CD4-positive, alpha-beta T cell (primary cell): ENCODE results near the gene KSR2. TPM values are rescaled to one million over a fixed set of nuclear protein-coding genes. Genes with fewer than 3 reads are reported as not detected.

Source experiments
- ATAC-seq: fragments of 200-7000 bp; cut with Tn5 transposase; one replicate; pipeline ENCODE4 v1.10.0; 2022; ENCODE audit warnings: mild to moderate bottlenecking; ENCODE audit not compliant: poor library complexity
- CTCF ChIA-PET: fragments of 350-600 bp; sonication (Branson Sonifier 250); formaldehyde crosslinking; loops from one replicate; lab custom pipeline; 2021; ENCODE audit warnings: antibody characterized with exemption, inconsistent platforms; lab: Charles Lee
- POLR2A ChIA-PET: fragments of 350-600 bp; sonication (Branson Sonifier 250); formaldehyde crosslinking; loops from one replicate; lab custom pipeline; 2021; ENCODE audit warnings: antibody characterized with exemption, inconsistent platforms; lab: Charles Lee
- DNase-seq, 14 experiments: peaks; one replicate each; pipeline ENCODE4 v3.0.0-alpha.2; 2013 to 2020; ENCODE audit warnings: mixed read lengths in 2 of 14
- H3K27ac ChIP-seq, 2 donors: one replicate each; pipeline versions ENCODE4 v1.5.1 to v1.7.0; 2013; ENCODE audit warnings: low read length in 2 of 2, low read depth in 1 of 2, mild to moderate bottlenecking in 1 of 2
- H3K27me3 ChIP-seq, 2 experiments: 1 replicate in 1 of 2; 2 replicates in 1 of 2; pipeline versions ENCODE4 v1.6.1 to v1.7.0; 2013; ENCODE audit warnings: low read length in 2 of 2, control low read depth in 1 of 2, mild to moderate bottlenecking in 1 of 2, moderate library complexity in 1 of 2; ENCODE audit not compliant: insufficient read depth in 2 of 2, control insufficient read depth in 1 of 2
- H3K36me3 ChIP-seq: one replicate; pipeline ENCODE4 v1.6.1; 2013; ENCODE audit warnings: low read length, control low read depth; ENCODE audit not compliant: insufficient read depth
- H3K4me1 ChIP-seq: one replicate; pipeline ENCODE4 v1.6.1; 2013; ENCODE audit warnings: low read length, control low read depth; ENCODE audit not compliant: insufficient read depth
- H3K4me3 ChIP-seq: one replicate; pipeline ENCODE4 v1.5.1; 2013; ENCODE audit warnings: mild to moderate bottlenecking, low read length, moderate library complexity
- H3K9me3 ChIP-seq, 2 experiments: 1 replicate in 1 of 2; 2 replicates in 1 of 2; pipeline versions ENCODE4 v1.6.1 to v1.7.0; 2013; ENCODE audit warnings: low read length in 2 of 2, mild to moderate bottlenecking in 2 of 2, control low read depth in 1 of 2, moderate library complexity in 1 of 2; ENCODE audit not compliant: control insufficient read depth in 1 of 2, insufficient read depth in 1 of 2
- H3K27ac Mint-ChIP-seq: one replicate; pipeline ENCODE4 v1.8.0; 2020; ENCODE audit warnings: mixed read lengths
- H3K27me3 Mint-ChIP-seq: one replicate; pipeline ENCODE4 v1.8.0; 2021; ENCODE audit warnings: mixed read lengths
- H3K36me3 Mint-ChIP-seq: one replicate; pipeline ENCODE4 v1.8.0; 2021; ENCODE audit warnings: low read depth, mixed read lengths
- H3K4me1 Mint-ChIP-seq: one replicate; pipeline ENCODE4 v1.8.0; 2021; ENCODE audit warnings: low read depth, mixed read lengths
- H3K4me3 Mint-ChIP-seq: one replicate; pipeline ENCODE4 v1.8.0; 2020; ENCODE audit warnings: mild to moderate bottlenecking, mixed read lengths
- H3K9me3 Mint-ChIP-seq: one replicate; pipeline ENCODE4 v1.8.0; 2020; ENCODE audit warnings: mixed read lengths
- intact Hi-C, 2 experiments: fragments of 100-400 bp; cut with DNase I in 1 of 2; cut with micrococcal nuclease in 1 of 2; formaldehyde crosslinking; loops; one replicate each; pipeline versions ENCODE4 v1.15.1 to v1.9.0; 2023 to 2025; cut with DNase I, micrococcal nuclease
- total RNA-seq, 174 experiments: library from RNA in 2 of 174; stranded (reverse) in 2 of 174; gene quantifications; one replicate each; pipeline ENCODE4 v1.2.3 and lab custom pipeline; 2021 to 2026
- TF ChIP-seq, protein P1 (sequence below): fragments of 200-600 bp; IDR thresholded peaks from one replicate; pipeline ENCODE4 v1.8.0; 2022; ENCODE audit warnings: antibody characterized with exemption, mild to moderate bottlenecking

The KSR2 gene
- total RNA-seq, 2 experiments from 2014 or later: 0.05 to 0.17 TPM

DNA sequence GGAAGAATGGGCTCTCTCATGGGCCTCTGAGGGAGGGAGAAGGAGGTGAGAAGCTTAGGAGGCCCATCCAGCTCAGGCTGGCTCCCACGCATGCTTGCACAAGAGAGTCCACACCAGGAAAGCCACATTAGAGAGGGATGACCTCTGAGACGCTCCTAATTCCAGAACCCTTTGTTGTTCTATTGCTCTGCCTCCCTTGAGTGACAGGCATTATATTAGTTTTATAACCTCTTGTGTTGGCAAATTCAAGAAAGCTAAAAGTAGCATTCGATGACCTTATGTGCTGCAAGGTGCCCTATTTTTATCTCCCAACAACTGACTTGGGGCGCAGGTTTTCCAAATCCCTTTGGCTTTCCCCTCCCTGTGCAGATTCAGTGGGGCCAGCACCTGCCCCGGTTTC is 190.1 kb downstream of the KSR2 start:
- TF ChIP-seq, protein P1, sequence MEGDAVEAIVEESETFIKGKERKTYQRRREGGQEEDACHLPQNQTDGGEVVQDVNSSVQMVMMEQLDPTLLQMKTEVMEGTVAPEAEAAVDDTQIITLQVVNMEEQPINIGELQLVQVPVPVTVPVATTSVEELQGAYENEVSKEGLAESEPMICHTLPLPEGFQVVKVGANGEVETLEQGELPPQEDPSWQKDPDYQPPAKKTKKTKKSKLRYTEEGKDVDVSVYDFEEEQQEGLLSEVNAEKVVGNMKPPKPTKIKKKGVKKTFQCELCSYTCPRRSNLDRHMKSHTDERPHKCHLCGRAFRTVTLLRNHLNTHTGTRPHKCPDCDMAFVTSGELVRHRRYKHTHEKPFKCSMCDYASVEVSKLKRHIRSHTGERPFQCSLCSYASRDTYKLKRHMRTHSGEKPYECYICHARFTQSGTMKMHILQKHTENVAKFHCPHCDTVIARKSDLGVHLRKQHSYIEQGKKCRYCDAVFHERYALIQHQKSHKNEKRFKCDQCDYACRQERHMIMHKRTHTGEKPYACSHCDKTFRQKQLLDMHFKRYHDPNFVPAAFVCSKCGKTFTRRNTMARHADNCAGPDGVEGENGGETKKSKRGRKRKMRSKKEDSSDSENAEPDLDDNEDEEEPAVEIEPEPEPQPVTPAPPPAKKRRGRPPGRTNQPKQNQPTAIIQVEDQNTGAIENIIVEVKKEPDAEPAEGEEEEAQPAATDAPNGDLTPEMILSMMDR: no peak
- POLR2A ChIA-PET: no interaction called here
- Mint-ChIP-seq H3K4me1 (no peaks in the 10 kb centered on the region), H3K4me3 (no peak overlapping the region), H3K27ac (no peak overlapping the region), H3K36me3 (no peaks in the 10 kb centered on the region), H3K27me3 (peaks cover 9% of the 10 kb centered on the region), H3K9me3 (peaks cover 3% of the 10 kb centered on the region)
- ATAC-seq (no peak), DNase-seq (no peak)
- Histone ChIP-seq H3K4me3 (no peak overlapping the region), H3K4me1 (no peaks in the 10 kb centered on the region), H3K36me3 (no peaks in the 10 kb centered on the region), H3K27me3 (no peaks in the 10 kb centered on the region), H3K27ac (no peak overlapping the region), H3K9me3 (peaks cover 0 to 7% of the 10 kb centered on the region in 2 experiments)
- intact Hi-C loops: no loop called here
- CTCF ChIA-PET: no interaction called here

DNA sequence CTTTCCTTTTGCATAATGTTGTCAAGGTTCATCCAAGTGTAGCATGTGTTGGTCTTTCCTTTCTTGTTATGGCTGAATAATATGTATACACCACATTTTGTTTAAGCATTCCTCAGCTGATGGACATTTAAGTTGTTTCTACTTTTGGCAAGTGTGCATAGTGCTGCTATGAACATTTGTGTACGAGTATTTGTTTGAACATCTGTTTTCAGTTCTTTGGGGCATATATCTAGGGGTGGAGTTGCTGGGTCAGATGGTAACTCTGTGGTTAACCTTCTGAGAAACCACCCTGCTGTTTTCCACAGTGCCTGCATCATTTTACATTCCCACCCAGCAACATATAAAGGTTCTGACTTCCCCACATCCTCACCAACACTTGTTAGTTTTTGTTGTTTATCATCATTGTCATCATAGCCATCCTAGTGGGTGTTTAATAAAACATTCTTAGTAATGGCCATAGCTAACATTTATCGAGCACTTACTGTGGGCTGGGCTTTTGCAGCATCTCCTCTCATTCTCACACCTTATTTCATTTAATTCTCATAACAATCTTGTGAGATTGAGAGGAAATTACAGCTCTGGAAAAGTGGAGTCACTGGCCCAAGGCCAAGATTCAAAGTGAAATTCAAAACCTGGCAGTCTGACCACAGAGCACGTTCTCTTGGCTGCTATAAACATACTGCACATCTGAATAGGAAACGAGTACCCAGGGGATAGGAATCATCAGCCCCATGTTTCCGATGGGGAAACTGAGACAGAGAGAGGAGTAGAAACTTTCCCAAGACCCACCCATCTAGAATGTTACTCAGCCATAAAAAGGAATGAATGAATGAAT is 193.6 kb downstream of the KSR2 start:
- CTCF ChIA-PET: no interaction called here
- H3K27me3 Mint-ChIP-seq: peaks cover 4% of the 10 kb centered on the region
- H3K4me1 Mint-ChIP-seq: no peaks in the 10 kb centered on the region
- no peak overlapping the region for H3K27ac Mint-ChIP-seq
- no peaks in the 10 kb centered on the region for H3K27me3 ChIP-seq
- no peak for DNase-seq
- no peaks in the 10 kb centered on the region for H3K4me1 ChIP-seq
- H3K9me3 ChIP-seq: peaks cover 0 to 11% of the 10 kb centered on the region in 2 experiments
- H3K36me3 ChIP-seq: no peaks in the 10 kb centered on the region
- H3K36me3 Mint-ChIP-seq: no peaks in the 10 kb centered on the region
- H3K4me3 ChIP-seq: no peak overlapping the region
- intact Hi-C loops: no loop called here
- POLR2A ChIA-PET: no interaction called here
- TF ChIP-seq, protein P1: no peak
- peaks cover 3% of the 10 kb centered on the region for H3K9me3 Mint-ChIP-seq
- no peak overlapping the region for H3K27ac ChIP-seq
- ATAC-seq: no peak
- no peak overlapping the region for H3K4me3 Mint-ChIP-seq

DNA sequence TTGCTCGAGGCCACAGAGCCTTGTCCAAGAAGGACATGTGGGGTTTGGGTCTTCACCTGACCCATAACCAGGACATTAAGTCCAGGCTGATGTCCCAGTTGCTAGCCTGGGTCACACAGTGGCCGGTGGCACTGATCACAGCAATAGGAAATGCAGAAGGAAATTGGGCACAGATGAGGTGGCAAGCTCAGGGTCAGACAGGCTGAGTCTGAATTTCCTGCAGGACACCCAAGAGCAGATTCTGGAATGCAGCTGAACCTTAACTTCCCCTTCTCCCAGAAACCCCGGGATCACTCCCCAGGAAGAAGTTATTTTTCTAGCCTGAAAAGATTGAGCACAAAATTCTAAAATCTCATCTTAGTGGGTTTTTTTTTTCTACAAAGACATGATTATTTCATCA is 199.9 kb downstream of the KSR2 start:
- no peak for ATAC-seq
- Mint-ChIP-seq H3K4me3 (no peak overlapping the region), H3K27me3 (no peaks in the 10 kb centered on the region), H3K36me3 (no peaks in the 10 kb centered on the region), H3K4me1 (no peaks in the 10 kb centered on the region), H3K27ac (no peak overlapping the region), H3K9me3 (peaks cover 8% of the 10 kb centered on the region)
- Histone ChIP-seq H3K27me3 (no peaks in the 10 kb centered on the region), H3K9me3 (peaks cover 0 to 28% of the 10 kb centered on the region in 2 experiments), H3K4me1 (no peaks in the 10 kb centered on the region), H3K4me3 (no peak overlapping the region), H3K27ac (no peak overlapping the region), H3K36me3 (no peaks in the 10 kb centered on the region)
- no peak for DNase-seq
- POLR2A ChIA-PET: no interaction called here
- TF ChIP-seq, protein P1: no peak
- intact Hi-C loops: no loop called here
- CTCF ChIA-PET: no interaction called here
